K562 (cell line): ENCODE data around the gene FRRS1L. TPM values are rescaled to one million over a fixed set of nuclear protein-coding genes. Genes with fewer than 3 reads are reported as not detected.

Experiments
- MYNN ChIP-seq, 2 experiments: sonication (generic); formaldehyde crosslinking in 1 of 2; IDR thresholded peaks; 2 replicates each; pipeline versions ENCODE4 v1.5.0 to v1.6.1; 2016 to 2020; ENCODE audit warnings: antibody characterized with exemption in 1 of 2, missing genetic modification reagents in 1 of 2
- RFX5 ChIP-seq: IDR thresholded peaks from 2 replicates; pipeline ENCODE4 v1.6.1; 2011; ENCODE audit warnings: low read depth, mild to moderate bottlenecking, improper control_type of control experiment, low read length
- TBP ChIP-seq: optimal IDR thresholded peaks from 2 replicates; pipeline ENCODE3; 2011; ENCODE audit warnings: low read depth, low read length, improper control_type of control experiment
- polyA plus RNA-seq, 8 experiments: library from polyadenylated mRNA; depleted of rRNA in 4 of 8; stranded (reverse) in 5 of 8; unstranded in 3 of 8; fragments of >200 nt; fragmentation: Nextera tagmentation in 2 of 8; fragmentation: Illumina TruSeq in 1 of 8; extraction: Ambion mirVana in 2 of 8; extraction: Trizol in 1 of 8; gene quantifications; 2 replicates each; pipeline versions ENCODE4 v1.2.1 to v1.2.3, GENCODE V29; 2011 to 2014; ENCODE audit warnings: inconsistent platforms in 1 of 8, missing spikeins in 1 of 8
- total RNA-seq, 7 experiments: library from RNA; depleted of rRNA in 6 of 7; stranded (reverse); fragments of >200 nt in 6 of 7; fragmentation: Illumina TruSeq in 2 of 7; extraction: Trizol in 2 of 7; gene quantifications; 2 replicates each; pipeline versions ENCODE4 v1.2.1 to v1.2.3, GENCODE V29; 2011 to 2021; ENCODE audit warnings: low replicate concordance in 1 of 7
- TF ChIP-seq, protein P1 (sequence below): fragments of 450-650 bp; formaldehyde crosslinking; conservative IDR thresholded peaks from 2 replicates; pipeline ENCODE4 v1.4.0; 2022; ENCODE audit warnings: mild to moderate bottlenecking, missing genetic modification characterization
- TF ChIP-seq, protein P2 (sequence below): fragments of 250-450 bp; sonication (Bioruptor Pico); IDR thresholded peaks from 2 replicates; pipeline ENCODE4 v1.8.0; 2022; ENCODE audit warnings: inconsistent platforms, mild to moderate bottlenecking, moderate library complexity, borderline replicate concordance

Gene FRRS1L
- total and polyA plus RNA-seq, 9 of the 15 experiments (the other 6 are each of a cell fraction or from before 2014, with no cell fraction given): under 0.01 to 0.04 (median 0.03) TPM; not detected in 5

DNA sequence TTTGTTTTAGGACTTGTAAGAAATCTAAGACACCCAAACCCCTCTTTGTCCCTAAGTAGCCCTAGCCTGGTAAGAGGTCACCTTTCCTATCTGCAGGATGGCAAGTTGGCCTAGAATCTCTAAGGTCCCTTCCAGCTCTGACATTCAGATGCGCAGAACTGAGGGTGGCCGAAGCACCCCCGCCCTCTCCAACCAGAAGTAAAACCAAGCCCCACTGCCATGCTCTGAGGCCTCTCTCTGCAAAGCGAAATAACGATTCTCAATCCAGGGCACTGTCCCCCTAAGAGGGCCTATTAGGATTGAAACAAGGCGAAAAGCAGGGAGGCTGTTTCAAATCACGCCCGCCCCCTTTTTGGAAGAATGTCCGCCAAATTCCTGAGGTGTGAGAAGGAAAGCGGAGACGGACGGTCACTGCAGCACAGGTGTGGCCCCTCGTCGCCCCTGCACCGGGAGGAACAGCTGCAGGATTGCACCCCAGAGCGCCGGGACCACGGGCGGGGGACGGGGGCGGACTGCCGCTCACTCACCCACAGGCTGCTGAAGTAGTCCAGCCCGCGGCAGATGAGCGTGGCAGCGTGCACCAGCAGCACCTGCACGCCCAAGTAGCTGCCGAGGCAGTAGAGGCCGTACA is 48.1 kb downstream of the FRRS1L start (continued):
- TF ChIP-seq, protein P1, sequence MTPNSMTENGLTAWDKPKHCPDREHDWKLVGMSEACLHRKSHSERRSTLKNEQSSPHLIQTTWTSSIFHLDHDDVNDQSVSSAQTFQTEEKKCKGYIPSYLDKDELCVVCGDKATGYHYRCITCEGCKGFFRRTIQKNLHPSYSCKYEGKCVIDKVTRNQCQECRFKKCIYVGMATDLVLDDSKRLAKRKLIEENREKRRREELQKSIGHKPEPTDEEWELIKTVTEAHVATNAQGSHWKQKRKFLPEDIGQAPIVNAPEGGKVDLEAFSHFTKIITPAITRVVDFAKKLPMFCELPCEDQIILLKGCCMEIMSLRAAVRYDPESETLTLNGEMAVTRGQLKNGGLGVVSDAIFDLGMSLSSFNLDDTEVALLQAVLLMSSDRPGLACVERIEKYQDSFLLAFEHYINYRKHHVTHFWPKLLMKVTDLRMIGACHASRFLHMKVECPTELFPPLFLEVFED (CRISPR knock-in tag): no peak
- TF ChIP-seq, protein P2, sequence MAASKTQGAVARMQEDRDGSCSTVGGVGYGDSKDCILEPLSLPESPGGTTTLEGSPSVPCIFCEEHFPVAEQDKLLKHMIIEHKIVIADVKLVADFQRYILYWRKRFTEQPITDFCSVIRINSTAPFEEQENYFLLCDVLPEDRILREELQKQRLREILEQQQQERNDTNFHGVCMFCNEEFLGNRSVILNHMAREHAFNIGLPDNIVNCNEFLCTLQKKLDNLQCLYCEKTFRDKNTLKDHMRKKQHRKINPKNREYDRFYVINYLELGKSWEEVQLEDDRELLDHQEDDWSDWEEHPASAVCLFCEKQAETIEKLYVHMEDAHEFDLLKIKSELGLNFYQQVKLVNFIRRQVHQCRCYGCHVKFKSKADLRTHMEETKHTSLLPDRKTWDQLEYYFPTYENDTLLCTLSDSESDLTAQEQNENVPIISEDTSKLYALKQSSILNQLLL: no peak
- TF ChIP-seq RFX5 (no peak), TBP (no peak), MYNN (IDR thresholded peaks at IDR 0.05) (no peak), MYNN (CRISPR knock-in tag; IDR thresholded peaks at IDR 0.05) (no peak)
